Dendritic cell treated with granulocyte-macrophage colony-stimulating factor and Interleukin-4, amounts not matched to agents 40 ng/mL and 50 ng/mL, for 4 days (primary cell): ENCODE measurements around the gene DNASE1.

Experiments used
- H3K27ac Mint-ChIP-seq: one replicate; pipeline ENCODE4 v1.8.0; 2022; ENCODE audit warnings: mild to moderate bottlenecking, mixed read lengths
- H3K27me3 Mint-ChIP-seq: one replicate; pipeline ENCODE4 v1.8.0; 2022; ENCODE audit warnings: mild to moderate bottlenecking, mixed read lengths
- H3K36me3 Mint-ChIP-seq: one replicate; pipeline ENCODE4 v1.8.0; 2022; ENCODE audit warnings: low read depth, mixed read lengths
- H3K4me1 Mint-ChIP-seq: one replicate; pipeline ENCODE4 v1.8.0; 2022; ENCODE audit warnings: low read depth, mixed read lengths
- H3K4me3 Mint-ChIP-seq: one replicate; pipeline ENCODE4 v1.8.0; 2022; ENCODE audit warnings: mild to moderate bottlenecking, moderate library complexity, mixed read lengths
- H3K9me3 Mint-ChIP-seq: one replicate; pipeline ENCODE4 v1.8.0; 2022; ENCODE audit warnings: mixed read lengths
- intact Hi-C: fragments of 100-400 bp; cut with micrococcal nuclease; formaldehyde crosslinking; loops from one replicate; pipeline ENCODE4 v1.15.0; 2022

Gene DNASE1

DNA sequence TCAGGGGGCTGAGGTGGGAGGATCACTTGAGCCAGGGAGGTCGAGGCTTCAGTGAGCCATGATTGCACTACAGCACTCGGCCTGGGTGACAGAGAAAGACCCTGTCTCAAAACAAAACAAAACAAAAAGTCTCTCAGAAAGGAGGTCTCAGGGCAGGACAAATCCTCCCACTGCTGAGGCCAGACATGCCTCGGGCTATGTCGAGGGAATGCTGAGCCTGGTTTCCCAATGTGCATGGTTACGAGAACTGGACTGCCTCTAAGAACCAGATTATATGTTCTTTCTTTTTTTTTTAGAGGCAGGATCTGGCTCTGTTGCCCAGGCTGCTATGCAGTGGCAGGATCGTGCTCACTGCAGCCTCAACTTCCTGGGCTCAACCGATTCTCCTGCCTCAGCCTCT is 35.2 kb downstream of the DNASE1 start:
- no peaks in the 10 kb centered on the region for H3K27me3 Mint-ChIP-seq
- H3K9me3 Mint-ChIP-seq, result no peaks in the 10 kb centered on the region
- H3K36me3 Mint-ChIP-seq, result peaks cover 72% of the 10 kb centered on the region
- no peak overlapping the region for H3K4me3 Mint-ChIP-seq
- H3K27ac Mint-ChIP-seq, result no peak overlapping the region
- intact Hi-C loops, result loop anchor here (1.0 to 5.0 kb wide), 2 partner anchors 28 to 188 kb away; partner anchors contain the start of gene TRAP1
- H3K4me1 Mint-ChIP-seq, result peaks cover 19% of the 10 kb centered on the region

DNA sequence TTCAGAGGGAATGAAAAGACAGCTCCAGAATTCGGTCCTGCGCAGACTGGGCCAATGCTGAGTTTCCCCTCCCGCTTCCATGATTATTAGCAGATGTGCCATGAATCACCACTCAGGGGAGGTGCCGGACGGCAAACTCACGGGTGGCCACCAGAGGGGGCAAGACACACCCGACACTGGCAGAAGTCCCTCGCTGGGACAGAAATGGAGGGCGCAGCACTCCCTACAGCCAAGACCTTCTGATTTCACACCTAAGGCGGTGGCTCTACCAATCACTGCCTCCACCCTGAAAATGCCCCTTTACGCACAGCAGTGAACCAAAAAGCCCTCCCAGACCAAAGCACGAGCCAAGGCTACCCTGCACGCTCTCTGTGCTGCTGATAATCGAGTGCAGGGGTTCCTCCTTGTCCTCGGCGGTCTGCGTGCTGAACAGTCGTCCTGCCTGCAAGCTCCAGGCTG is 36.0 kb downstream of the DNASE1 start:
- intact Hi-C loops, result loop anchor here (1.0 to 5.0 kb wide), 2 partner anchors 27 to 187 kb away; partner anchors contain the start of gene TRAP1
- Mint-ChIP-seq H3K36me3 (peaks cover 72% of the 10 kb centered on the region), H3K27me3 (no peaks in the 10 kb centered on the region), H3K4me3 (peak overlapping the region; percentile 53), H3K9me3 (no peaks in the 10 kb centered on the region), H3K27ac (peak overlapping the region; percentile 79), H3K4me1 (peaks cover 24% of the 10 kb centered on the region)

DNA sequence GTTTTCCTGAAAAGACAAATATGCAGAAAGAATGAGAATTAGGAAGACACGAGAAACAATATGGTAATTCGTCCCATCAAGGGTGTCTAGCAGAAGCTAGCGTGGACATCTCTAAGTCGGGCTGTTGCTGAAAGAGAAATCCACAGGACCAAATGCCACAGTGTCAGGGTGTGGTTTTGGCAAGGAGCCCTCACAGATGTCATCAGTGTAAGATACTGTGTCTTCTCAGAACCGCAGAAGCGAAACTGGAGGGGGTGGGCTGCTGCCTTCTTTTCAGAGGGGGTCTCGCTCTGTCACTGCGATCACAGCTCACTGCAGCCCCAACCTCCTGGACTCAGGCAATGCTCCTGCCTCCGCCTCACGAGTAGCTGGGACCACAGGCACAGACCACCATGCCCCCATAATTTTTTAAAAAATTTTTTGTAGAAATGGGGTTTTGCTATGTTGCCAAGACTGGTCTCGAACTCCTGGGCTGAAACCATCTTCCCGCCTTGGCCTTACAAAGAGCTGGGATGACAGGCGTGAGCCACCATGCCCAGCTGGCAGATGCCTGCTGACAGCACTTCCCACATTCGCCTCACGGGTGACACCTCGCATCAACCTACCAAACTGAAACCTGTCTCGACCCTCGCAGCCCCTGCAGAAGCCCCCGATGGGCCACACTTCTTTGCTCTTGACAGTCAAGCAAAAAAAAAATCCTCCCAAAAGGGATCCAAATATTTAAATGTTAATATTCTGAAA is 36.7 kb downstream of the DNASE1 start:
- no peaks in the 10 kb centered on the region for H3K9me3 Mint-ChIP-seq
- peaks cover 30% of the 10 kb centered on the region for H3K4me1 Mint-ChIP-seq
- intact Hi-C loops, result loop anchor here (1.0 to 5.0 kb wide), 2 partner anchors 26 to 186 kb away; partner anchors contain the start of gene TRAP1
- peak overlapping the region; percentile 53 for H3K4me3 Mint-ChIP-seq
- H3K27ac Mint-ChIP-seq, result peak overlapping the region; percentile 79
- H3K27me3 Mint-ChIP-seq, result no peaks in the 10 kb centered on the region
- peaks cover 67% of the 10 kb centered on the region for H3K36me3 Mint-ChIP-seq

DNA sequence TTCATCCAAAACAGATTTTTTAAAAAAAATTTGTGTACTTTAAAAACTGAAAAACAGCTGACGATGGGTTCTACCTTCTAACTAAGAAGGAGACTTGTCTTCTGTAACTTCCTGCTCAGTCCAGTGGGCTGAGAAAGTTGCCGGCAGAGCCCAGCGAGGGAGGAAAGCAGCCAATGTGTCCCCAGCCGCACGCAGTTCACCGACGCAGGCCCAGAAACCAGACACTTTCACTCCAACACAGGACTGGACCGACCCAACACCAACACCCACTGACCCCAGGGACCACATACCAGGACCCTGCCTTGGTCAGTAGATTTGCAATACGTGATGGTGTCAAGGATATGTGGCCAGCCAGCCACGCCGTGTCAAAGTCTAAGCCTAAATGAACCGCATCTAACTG is 37.3 kb downstream of the DNASE1 start:
- peaks cover 32% of the 10 kb centered on the region for H3K4me1 Mint-ChIP-seq
- no peak overlapping the region for H3K4me3 Mint-ChIP-seq
- no peak overlapping the region for H3K27ac Mint-ChIP-seq
- no peaks in the 10 kb centered on the region for H3K9me3 Mint-ChIP-seq
- H3K27me3 Mint-ChIP-seq, result no peaks in the 10 kb centered on the region
- H3K36me3 Mint-ChIP-seq, result peaks cover 61% of the 10 kb centered on the region
- intact Hi-C loops, result loop anchor here (5.0 kb wide), 1 partner anchor 186 kb away; no protein-coding TSS in a partner anchor

DNA sequence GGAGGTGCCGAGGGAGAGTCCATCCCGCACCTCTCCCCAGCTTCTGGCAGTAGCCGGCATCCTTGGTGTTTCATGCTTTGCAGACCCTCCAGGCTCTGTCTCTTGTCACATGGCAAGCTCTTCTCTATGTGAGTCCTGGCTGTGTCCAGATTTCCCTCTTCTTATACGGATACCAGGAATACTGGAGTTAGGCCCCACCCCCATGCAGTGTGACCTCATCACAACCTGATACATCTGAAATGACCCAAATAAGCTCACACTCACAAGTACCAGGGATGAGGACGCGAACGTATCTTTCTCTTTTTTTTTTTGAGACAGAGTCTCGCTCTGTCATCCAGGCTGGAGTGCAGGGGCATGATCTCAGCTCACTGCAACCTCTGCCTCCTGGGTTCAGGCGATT is 39.6 kb downstream of the DNASE1 start:
- Mint-ChIP-seq H3K4me1 (peaks cover 34% of the 10 kb centered on the region), H3K27ac (no peak overlapping the region), H3K9me3 (no peaks in the 10 kb centered on the region), H3K4me3 (no peak overlapping the region), H3K27me3 (no peaks in the 10 kb centered on the region), H3K36me3 (peaks cover 38% of the 10 kb centered on the region)
- intact Hi-C loops, result loop anchor here (5.0 kb wide), 1 partner anchor 183 kb away; no protein-coding TSS in a partner anchor

DNA sequence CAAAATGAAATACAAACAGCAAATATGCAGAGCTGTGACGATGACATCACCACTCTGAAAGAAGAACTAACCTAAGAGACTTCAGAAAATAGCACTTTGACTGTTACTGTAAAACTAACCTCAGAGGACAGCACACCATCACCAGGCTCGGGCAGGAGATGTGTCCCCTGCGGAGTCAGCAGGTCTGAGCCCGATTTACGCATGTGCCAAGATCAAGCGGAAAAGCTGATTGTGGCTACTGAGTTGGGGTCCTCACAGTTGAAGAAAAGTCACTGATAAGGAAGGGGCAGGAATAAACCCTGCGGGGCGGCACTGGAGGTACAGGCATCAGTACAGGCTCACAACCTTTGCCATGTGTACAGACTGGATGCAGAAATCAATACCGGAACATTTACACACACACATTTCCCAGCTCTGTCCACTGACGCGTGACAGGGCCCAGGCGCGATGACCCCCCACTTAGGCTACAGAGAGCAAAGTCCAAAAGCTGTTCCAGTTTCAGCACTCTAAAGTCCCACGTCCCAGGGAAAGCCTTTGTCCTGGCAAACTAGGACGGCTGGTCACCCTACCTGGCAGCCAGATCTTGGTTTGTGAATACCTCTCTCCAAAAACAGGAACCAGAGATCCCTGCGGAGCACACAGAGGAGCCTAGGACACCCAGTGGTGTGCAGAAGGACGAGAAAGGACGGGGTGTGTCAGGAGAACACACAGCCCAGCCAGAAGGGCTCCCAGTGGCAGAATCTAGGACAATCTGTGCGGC is 41.3 kb downstream of the DNASE1 start:
- Mint-ChIP-seq H3K4me3 (no peak overlapping the region), H3K9me3 (no peaks in the 10 kb centered on the region), H3K27me3 (no peaks in the 10 kb centered on the region), H3K27ac (no peak overlapping the region), H3K4me1 (peaks cover 29% of the 10 kb centered on the region), H3K36me3 (peaks cover 26% of the 10 kb centered on the region)
- intact Hi-C loops, result no loop called here

DNA sequence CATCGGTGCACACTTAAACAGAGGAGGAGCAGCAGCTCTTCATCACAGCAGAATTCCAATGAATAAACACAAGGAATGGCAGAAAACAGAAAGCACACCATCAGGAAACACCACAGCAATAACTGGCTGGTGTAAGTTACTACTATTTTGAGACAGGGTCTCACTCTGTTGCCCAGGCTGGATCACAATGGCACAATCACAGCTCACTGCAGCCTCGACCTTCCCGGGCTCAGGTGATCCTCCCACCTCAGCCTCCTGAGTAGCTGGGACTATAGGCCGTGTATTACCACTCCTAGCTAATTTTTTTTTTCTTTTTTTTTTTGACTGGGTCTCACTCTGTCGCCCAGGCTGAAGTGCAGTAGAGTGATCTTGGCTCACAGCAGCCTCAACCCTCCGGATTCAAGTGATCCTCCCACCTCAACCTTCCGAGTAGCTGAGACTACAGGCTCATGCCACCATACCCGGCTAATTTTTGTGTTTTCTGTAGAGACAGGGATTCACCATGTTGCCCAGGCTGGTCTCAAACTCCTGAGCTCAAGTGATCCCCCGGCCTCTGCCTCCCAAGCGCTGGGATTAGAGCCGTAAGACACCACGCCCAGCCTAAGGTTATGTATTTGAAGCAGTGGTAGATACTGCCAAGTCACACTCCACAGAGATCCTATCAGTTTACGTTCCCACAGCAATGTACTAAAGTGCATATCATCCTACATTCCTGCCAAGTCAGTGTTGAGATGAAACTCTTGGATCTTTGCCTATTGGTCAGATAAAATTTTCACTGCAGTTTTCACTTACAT is 42.1 kb downstream of the DNASE1 start:
- Mint-ChIP-seq H3K27me3 (no peaks in the 10 kb centered on the region), H3K4me3 (no peak overlapping the region), H3K4me1 (peaks cover 22% of the 10 kb centered on the region), H3K9me3 (no peaks in the 10 kb centered on the region), H3K36me3 (peaks cover 32% of the 10 kb centered on the region), H3K27ac (no peak overlapping the region)
- intact Hi-C loops, result no loop called here

DNA sequence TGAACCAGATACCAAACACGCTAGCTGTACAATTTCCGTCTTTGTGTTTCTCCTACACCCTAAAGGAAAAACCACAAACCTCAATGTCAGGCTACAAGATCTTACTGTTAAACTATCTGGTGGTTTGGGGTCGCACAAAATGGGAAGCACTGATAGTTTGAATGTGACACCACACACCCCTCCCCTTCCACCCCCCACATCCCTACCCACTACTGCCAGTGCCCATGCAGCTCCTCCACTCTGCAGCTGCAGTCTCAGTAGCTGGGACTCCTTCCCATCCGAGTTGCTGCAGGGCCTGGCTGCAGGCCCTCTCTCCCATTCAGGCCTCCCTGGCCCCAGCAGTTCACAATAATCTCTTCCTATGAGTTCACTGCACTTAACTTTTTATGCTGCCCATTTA is 44.5 kb downstream of the DNASE1 start:
- Mint-ChIP-seq H3K27ac (no peak overlapping the region), H3K9me3 (no peaks in the 10 kb centered on the region), H3K4me3 (no peak overlapping the region), H3K27me3 (no peaks in the 10 kb centered on the region), H3K4me1 (peaks cover 17% of the 10 kb centered on the region), H3K36me3 (peaks cover 51% of the 10 kb centered on the region)
- intact Hi-C loops, result no loop called here

DNA sequence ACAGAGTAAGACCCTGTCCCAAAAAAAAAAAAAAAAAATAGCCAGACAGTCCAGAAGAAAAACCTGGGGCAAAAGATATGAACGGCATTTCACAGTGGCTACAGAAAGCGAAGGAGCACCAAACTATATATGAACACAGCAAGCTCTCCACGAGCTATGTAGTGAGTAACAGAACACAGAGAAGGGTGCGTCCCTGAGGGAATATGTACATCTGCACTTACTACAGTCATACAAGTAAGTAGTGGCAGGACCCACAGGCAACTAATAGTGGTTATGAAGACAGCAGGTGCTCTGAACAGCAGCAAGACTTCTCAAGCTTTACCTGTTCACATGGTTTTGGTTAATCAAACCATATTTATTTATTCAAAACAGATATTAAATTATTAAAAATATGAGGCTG is 47.0 kb downstream of the DNASE1 start:
- Mint-ChIP-seq H3K27ac (no peak overlapping the region), H3K36me3 (peaks cover 40% of the 10 kb centered on the region), H3K9me3 (no peaks in the 10 kb centered on the region), H3K4me3 (no peak overlapping the region), H3K4me1 (peaks cover 5% of the 10 kb centered on the region), H3K27me3 (no peaks in the 10 kb centered on the region)
- intact Hi-C loops, result no loop called here

DNA sequence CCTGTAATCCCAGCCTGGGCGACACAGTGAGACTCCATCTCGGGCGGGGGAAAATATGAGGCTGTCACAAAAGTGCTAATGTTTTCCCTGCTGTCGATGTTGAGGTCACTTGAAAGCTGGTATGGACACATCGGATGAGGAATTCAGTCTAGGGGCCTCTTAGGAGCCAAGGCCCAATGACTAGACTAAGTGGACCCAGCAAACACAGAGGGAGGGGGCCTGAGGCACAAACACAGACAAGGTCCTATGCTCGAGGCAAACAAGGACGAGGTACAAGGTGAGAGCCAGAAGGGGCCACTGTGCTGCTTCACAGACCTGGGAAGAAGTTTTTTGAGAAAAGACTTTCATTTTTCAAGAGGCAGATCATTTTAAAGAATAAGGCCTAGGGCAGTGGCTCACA is 47.6 kb downstream of the DNASE1 start:
- H3K9me3 Mint-ChIP-seq, result no peaks in the 10 kb centered on the region
- no peak overlapping the region for H3K4me3 Mint-ChIP-seq
- no peak overlapping the region for H3K27ac Mint-ChIP-seq
- no peaks in the 10 kb centered on the region for H3K27me3 Mint-ChIP-seq
- H3K4me1 Mint-ChIP-seq, result peaks cover 5% of the 10 kb centered on the region
- peaks cover 40% of the 10 kb centered on the region for H3K36me3 Mint-ChIP-seq
- intact Hi-C loops, result no loop called here

DNA sequence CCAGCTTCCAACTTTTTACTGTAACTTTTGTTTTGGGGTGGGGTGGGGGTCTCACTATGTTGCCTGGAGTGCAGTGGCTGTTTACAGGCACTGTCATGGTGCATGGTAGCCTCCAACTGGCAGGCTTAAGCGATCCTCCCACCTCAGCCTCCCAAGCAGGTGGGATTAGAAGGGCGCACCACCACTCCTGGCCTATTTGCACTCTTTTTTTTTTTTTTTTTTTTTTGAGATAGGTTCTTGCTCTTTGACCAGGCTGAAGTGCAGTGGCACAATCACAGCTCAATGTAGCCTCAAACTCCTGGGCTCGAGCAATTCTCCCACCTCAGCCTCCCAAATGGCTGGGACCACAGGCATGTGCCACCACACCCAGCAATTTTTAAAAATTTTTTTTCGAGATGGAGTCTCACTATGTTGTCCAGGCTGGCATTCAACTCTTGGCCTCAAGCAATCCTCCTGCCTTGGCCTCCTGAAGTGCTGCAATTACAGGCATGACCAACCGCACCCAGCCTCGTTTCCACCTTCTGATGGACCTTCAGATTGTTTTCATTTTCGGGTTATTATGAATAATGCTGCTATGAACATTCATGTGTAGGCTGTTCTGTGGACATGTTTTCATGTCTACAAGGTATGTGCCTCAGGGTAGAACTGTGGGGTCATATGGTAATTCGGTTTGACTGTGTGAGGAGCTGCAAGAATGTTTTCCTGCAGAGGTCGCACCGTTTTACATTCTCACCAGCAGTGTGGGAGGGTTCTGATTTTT is 51.9 kb downstream of the DNASE1 start:
- Mint-ChIP-seq H3K36me3 (peaks cover 48% of the 10 kb centered on the region), H3K4me1 (no peaks in the 10 kb centered on the region), H3K27me3 (no peaks in the 10 kb centered on the region), H3K27ac (peak overlapping the region; percentile 58), H3K4me3 (no peak overlapping the region), H3K9me3 (no peaks in the 10 kb centered on the region)
- intact Hi-C loops, result no loop called here
